Osteocyte (in vitro differentiated cells): ENCODE measurements around the gene FMNL3. TPM values are rescaled to one million over a fixed set of nuclear protein-coding genes. Genes with fewer than 3 reads are reported as not detected.

Source experiments
- DNase-seq: peaks from one replicate; pipeline ENCODE4 v3.0.0; 2021; ENCODE audit warnings: mixed read lengths; ENCODE audit not compliant: unreplicated experiment; ENCODE audit errors: extremely low spot score
- H3K27ac Mint-ChIP-seq: one replicate; pipeline ENCODE4 v1.8.0; 2021; ENCODE audit warnings: mild to moderate bottlenecking, mixed read lengths; ENCODE audit not compliant: unreplicated experiment
- H3K27me3 Mint-ChIP-seq: one replicate; pipeline ENCODE4 v1.8.0; 2021; ENCODE audit warnings: mixed read lengths; ENCODE audit not compliant: unreplicated experiment
- H3K36me3 Mint-ChIP-seq: one replicate; pipeline ENCODE4 v1.8.0; 2021; ENCODE audit warnings: mixed read lengths; ENCODE audit not compliant: unreplicated experiment
- H3K4me1 Mint-ChIP-seq: one replicate; pipeline ENCODE4 v1.8.0; 2021; ENCODE audit warnings: mixed read lengths; ENCODE audit not compliant: unreplicated experiment
- H3K4me3 Mint-ChIP-seq: one replicate; pipeline ENCODE4 v1.8.0; 2021; ENCODE audit warnings: mild to moderate bottlenecking, moderate library complexity, mixed read lengths; ENCODE audit not compliant: unreplicated experiment
- H3K9me3 Mint-ChIP-seq: one replicate; pipeline ENCODE4 v1.8.0; 2021; ENCODE audit warnings: mixed read lengths; ENCODE audit not compliant: unreplicated experiment
- total RNA-seq: library from RNA; stranded (reverse); gene quantifications from 2 replicates; pipeline ENCODE4 v1.2.1, GENCODE V29; 2021
- TF ChIP-seq, protein P1 (sequence below): fragments of 200-600 bp; sonication (generic); IDR thresholded peaks from 2 replicates; pipeline ENCODE4 v1.5.0; 2021; ENCODE audit warnings: antibody characterized with exemption, mild to moderate bottlenecking, moderate library complexity

The FMNL3 gene
- total RNA-seq, 1 donor from 2014 or later, result 37.4 TPM

DNA sequence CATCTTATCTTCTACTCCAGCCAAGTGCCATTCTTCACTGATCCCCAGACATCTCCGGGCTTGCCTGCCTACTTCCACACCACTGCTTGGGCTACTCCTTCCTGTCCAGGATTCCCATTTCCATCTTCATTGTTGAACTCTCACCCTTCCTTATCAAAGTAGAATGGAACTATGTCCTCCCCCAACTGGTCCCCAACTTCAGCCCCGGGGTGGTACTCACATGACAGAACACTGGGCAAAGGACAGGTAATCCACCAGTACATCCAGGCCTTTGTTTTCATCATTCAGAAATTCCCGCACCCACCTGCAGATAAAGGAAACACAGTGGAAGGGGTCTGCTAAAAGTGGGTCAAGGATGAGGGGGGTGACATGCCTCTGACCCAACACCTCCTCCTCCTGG lies 45.5 kb downstream of the FMNL3 start:
- Mint-ChIP-seq H3K27ac (peak overlapping the region; percentile 96), H3K4me1 (peaks cover 42% of the 10 kb centered on the region), H3K9me3 (no peaks in the 10 kb centered on the region), H3K4me3 (no peak overlapping the region), H3K36me3 (peaks cover 25% of the 10 kb centered on the region), H3K27me3 (no peaks in the 10 kb centered on the region)
- TF ChIP-seq, protein P1, sequence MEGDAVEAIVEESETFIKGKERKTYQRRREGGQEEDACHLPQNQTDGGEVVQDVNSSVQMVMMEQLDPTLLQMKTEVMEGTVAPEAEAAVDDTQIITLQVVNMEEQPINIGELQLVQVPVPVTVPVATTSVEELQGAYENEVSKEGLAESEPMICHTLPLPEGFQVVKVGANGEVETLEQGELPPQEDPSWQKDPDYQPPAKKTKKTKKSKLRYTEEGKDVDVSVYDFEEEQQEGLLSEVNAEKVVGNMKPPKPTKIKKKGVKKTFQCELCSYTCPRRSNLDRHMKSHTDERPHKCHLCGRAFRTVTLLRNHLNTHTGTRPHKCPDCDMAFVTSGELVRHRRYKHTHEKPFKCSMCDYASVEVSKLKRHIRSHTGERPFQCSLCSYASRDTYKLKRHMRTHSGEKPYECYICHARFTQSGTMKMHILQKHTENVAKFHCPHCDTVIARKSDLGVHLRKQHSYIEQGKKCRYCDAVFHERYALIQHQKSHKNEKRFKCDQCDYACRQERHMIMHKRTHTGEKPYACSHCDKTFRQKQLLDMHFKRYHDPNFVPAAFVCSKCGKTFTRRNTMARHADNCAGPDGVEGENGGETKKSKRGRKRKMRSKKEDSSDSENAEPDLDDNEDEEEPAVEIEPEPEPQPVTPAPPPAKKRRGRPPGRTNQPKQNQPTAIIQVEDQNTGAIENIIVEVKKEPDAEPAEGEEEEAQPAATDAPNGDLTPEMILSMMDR, result no peak
- no peak for DNase-seq

DNA sequence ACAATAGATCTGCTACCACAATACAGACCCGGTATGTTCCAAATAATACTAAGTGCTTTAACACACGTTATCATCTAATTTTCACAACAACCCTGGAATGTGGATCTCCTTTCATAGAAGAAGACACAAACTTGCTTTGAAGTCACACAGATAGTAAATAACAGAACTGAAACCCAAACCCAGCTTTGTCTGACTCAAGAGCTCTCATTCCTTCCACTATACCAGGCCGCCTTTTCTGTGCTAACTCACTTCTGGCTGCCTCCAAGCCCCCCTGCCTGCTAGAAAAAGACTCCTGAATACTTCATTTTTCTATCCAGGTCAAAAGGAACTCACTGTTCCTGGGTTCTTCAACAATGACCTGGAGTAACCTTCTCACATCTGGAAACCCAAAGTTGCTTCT lies 46.0 kb downstream of the FMNL3 start:
- H3K4me3 Mint-ChIP-seq, result no peak overlapping the region

DNA sequence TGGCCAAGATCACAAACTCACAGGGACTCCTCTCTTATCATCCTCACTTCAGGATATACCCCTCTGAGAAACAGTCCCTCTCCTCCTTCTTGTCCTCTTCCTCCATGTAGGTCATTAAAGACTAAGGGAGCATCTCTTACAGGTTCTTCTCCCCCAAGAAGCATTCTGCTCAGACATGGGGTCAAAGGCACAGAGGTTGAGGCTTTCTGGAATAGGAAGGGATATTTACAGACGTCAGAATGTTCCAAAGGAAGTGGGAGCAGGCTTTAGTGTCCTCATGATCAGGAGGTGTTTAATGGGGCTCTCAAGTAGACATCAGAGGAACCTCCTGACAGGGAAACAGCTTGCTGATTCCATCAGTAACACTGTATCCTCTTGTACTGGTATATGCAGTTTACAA lies 47.5 kb downstream of the FMNL3 start:
- H3K4me1 Mint-ChIP-seq, result peaks cover 31% of the 10 kb centered on the region
- H3K27me3 Mint-ChIP-seq, result no peaks in the 10 kb centered on the region
- DNase-seq, result no peak
- no peak overlapping the region for H3K27ac Mint-ChIP-seq
- H3K36me3 Mint-ChIP-seq, result peaks cover 26% of the 10 kb centered on the region
- H3K4me3 Mint-ChIP-seq, result no peak overlapping the region
- H3K9me3 Mint-ChIP-seq, result no peaks in the 10 kb centered on the region
- TF ChIP-seq, protein P1, result no peak

More for the DNA sequence above, 46.0 kb downstream of the FMNL3 start:
- peaks cover 29% of the 10 kb centered on the region for H3K36me3 Mint-ChIP-seq
- TF ChIP-seq, protein P1, result no peak
- no peaks in the 10 kb centered on the region for H3K9me3 Mint-ChIP-seq
- no peak for DNase-seq
- H3K27ac Mint-ChIP-seq, result peak overlapping the region; percentile 25
- no peaks in the 10 kb centered on the region for H3K27me3 Mint-ChIP-seq
- H3K4me1 Mint-ChIP-seq, result peaks cover 42% of the 10 kb centered on the region

DNA sequence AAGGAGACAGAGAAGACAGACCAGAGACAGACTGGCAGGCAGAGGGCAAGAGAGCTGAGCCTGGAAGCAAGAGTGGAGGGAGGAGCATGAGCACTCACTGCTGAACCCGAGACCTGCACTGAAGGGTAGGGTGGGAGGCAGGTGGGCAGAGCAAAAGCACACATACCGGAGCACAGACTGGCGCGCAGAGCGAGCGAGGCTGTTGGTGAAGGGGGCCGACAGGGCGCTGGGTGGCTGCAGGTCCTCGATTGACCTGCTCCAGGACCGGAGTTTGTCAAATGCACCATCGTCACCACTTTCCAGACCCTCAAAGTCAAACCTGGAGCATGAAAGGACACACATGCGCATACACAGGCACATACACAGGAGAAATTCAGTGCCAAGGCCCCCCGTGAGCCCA lies 48.9 kb downstream of the FMNL3 start:
- TF ChIP-seq, protein P1, result no peak
- Mint-ChIP-seq H3K4me1 (peaks cover 18% of the 10 kb centered on the region), H3K4me3 (no peak overlapping the region), H3K27ac (no peak overlapping the region), H3K27me3 (no peaks in the 10 kb centered on the region), H3K36me3 (peaks cover 30% of the 10 kb centered on the region), H3K9me3 (no peaks in the 10 kb centered on the region)
- DNase-seq, result no peak

DNA sequence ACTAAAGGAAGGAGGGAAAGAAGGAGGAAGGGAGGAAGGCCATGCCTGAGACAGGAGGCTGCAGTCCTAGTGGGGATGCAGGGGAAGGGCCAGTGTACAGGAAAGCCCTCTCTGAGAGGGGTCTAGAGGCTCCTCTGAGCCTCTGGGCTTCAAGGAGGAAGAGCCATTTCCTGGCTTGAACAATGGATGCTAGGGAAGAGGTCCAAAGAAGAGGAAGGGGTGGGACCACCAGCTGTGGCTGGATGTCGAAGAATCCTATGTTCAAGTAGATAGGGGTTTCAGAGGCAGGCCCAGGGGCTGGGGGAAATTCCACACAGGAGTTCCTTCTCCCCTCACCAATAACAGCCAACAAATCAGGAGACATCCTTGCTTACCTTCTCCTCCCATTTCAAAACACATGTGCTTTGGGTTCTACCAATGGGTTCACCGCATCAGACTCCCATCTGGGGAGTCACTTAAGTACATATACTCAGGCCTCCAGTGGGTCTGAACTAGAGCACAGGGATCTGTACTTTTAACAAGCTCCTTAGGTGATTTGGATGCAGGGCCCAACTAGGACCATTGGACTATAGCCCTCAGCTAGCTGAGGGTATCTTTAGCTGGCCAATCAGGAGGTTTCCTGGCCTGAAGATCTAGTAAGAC lies 51.5 kb downstream of the FMNL3 start:
- Mint-ChIP-seq H3K27ac (no peak overlapping the region), H3K36me3 (peaks cover 25% of the 10 kb centered on the region), H3K27me3 (no peaks in the 10 kb centered on the region), H3K4me3 (no peak overlapping the region), H3K4me1 (no peaks in the 10 kb centered on the region), H3K9me3 (no peaks in the 10 kb centered on the region)
- TF ChIP-seq, protein P1, result no peak
- DNase-seq, result no peak
